Measurements from ENCODE around the gene CDC27.

DNA sequence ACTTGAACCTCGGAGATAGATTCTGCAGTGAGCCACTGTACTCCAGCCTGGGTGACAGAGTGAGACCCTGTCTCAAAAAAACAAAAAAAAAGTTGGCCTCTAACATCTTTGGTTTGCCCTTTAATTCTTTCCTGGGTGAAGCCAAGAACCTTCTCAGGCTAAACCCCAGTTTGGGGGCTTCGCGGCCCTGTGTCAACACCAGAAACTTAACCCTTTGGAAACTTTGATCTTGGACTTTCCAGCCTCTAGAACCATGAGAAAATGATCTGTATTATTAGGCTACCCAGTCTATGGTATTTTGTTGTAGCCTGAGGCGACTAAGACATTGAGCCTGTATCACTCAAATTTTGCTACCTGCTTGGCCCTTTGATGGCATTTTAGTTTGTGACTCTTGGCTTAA lies 86.2 kb downstream of the CDC27 start:
- no peak for TF ChIP-seq TAF1 (IDR thresholded peaks at IDR 0.05; ENCODE audit: low read depth)
- no peak for TF ChIP-seq ZBTB7A (IDR thresholded peaks at IDR 0.05; ENCODE audit: low read depth)
- no peak for TF ChIP-seq CREB1 (IDR thresholded peaks at IDR 0.05; ENCODE audit: low read depth)
- no peak for TF ChIP-seq RAD21 (IDR thresholded peaks at IDR 0.05; ENCODE audit: low read depth)

All from Ishikawa (cell line).